DLD1 (cell line): Measurements from ENCODE around the gene HHLA2.

Experiments
- in situ Hi-C: cut with HindIII; loops from 2 replicates; pipeline ENCODE4 v1.10.0; 2017; ENCODE audit warnings: low sequenced_read_pairs

HHLA2 gene

GRCh38 chr3:108416111-108416869 is 119.9 kb downstream of the HHLA2 start:
- in situ Hi-C loops = no loop called here

GRCh38 chr3:108420926-108421325 is 124.6 kb downstream of the HHLA2 start:
- in situ Hi-C loops = no loop called here
